OCI-LY7 (cell line): ENCODE measurements around the gene NT5M.

Source experiments
- EZH2phosphoT487 ChIP-seq: fragments of 200-600 bp; sonication (generic); IDR thresholded peaks from 2 replicates; pipeline ENCODE4 v1.6.1; 2018; ENCODE audit warnings: low read depth, borderline replicate concordance, mild to moderate bottlenecking, mixed run types, antibody characterized with exemption, low read length, moderate library complexity, mixed read lengths
- TF ChIP-seq, protein P1 (sequence below): fragments of 200-600 bp; sonication (generic); conservative IDR thresholded peaks from 2 replicates; pipeline ENCODE4 v1.5.1; 2014; ENCODE audit warnings: mild to moderate bottlenecking, antibody characterized with exemption, low read length, moderate library complexity, mixed read lengths

DNA sequence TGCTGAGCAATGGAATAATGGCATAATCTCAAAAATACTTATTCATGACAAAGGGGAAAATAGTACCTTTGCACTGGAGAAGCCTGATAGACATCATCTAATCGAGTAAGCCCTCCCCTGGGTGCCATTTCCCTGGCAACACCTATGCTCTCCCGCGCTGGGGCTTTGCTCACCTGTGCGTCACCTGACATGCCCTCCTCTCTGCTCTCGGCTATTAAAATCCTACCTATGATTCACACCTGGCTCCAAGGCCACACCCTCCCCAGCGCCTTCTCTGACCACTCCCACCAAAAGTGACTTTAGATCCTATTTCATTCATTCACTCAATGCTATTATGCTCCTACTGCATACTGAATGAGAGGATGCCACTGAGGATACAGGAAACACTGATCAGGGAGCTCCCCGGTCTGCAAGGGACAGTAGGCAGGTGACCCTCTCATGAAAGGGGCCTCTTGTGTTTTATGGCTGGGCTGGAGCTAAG is 83.9 kb downstream of the NT5M start:
- TF ChIP-seq, protein P1, sequence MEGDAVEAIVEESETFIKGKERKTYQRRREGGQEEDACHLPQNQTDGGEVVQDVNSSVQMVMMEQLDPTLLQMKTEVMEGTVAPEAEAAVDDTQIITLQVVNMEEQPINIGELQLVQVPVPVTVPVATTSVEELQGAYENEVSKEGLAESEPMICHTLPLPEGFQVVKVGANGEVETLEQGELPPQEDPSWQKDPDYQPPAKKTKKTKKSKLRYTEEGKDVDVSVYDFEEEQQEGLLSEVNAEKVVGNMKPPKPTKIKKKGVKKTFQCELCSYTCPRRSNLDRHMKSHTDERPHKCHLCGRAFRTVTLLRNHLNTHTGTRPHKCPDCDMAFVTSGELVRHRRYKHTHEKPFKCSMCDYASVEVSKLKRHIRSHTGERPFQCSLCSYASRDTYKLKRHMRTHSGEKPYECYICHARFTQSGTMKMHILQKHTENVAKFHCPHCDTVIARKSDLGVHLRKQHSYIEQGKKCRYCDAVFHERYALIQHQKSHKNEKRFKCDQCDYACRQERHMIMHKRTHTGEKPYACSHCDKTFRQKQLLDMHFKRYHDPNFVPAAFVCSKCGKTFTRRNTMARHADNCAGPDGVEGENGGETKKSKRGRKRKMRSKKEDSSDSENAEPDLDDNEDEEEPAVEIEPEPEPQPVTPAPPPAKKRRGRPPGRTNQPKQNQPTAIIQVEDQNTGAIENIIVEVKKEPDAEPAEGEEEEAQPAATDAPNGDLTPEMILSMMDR: no peak
- TF ChIP-seq EZH2phosphoT487: no peak
